Measurements from ENCODE around the gene DNM3. TPM values are rescaled to one million over a fixed set of nuclear protein-coding genes. Genes with fewer than 3 reads are reported as not detected.
A peak's percentile ranks its signal among the peaks of the same experiment; 100 is the strongest.

DNM3 gene
- total RNA-seq, 2 donors from 2014 or later, result 4.7 to 4.9 TPM

DNA sequence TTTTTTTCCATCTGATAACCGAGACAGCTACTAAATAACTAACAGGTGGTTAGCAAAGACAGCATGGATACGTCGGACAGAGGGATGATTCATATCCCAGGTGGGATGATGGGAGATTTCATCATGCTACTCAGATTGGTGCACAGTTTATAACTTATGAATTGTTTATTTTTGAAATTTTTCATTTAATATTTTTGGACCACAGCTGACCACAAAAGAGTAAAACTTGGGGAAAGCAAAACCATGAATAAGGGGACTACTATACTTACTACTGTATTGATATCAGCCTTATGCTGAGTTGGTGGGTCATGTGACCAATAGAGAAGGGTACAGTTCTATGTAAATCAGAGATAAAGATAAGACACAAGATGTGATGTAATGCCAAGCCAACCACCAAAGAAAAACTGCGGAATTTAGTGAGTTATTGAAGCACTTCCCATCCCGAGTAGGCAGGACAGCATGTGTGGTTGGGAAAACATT is 331.1 kb downstream of the DNM3 start:
- intact Hi-C loops (cut with DNase I), result no loop called here
- DNase-seq (ENCODE audit: low spot score), result no peak

DNA sequence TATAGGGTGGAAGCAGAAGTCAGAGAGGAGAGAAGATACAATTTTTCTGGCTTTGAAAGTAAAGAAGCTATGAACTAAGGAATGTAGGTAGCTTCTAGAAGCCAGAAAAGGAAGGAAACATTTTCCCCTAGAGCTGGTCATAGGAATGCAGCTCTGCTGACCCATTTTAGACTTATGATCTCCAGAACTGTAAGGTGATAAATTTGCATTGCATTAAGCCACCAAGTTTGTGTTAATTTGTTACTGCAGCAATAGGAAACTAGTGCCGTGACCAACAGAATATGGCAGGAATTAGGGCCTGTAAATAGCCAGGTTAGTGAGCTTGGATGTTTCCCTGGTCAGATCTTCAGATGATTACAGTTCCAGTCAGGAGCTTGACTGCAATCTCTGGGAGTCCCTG is 334.9 kb downstream of the DNM3 start:
- no peak for DNase-seq (ENCODE audit: low spot score)
- intact Hi-C loops (cut with DNase I), result no loop called here

DNA sequence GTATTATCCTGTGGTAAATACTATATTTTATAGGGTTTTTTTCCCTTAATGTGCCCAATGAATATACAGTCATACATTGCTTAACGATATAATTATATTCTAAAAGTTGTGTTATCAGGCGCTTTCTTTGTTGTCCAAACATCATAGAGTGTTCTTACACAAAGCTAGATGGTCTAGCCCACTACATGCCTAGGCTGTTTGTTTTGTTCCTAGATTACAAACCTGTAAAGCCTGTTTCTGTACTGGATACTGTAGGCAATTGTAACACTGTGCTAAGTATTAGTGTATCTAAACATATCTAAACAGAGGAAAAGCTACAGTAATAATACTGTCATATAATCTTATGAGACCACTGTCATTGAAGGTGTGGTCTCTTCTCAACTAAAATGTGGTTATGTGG is 336.6 kb downstream of the DNM3 start:
- intact Hi-C loops (cut with DNase I), result no loop called here
- DNase-seq (ENCODE audit: low spot score), result no peak

DNA sequence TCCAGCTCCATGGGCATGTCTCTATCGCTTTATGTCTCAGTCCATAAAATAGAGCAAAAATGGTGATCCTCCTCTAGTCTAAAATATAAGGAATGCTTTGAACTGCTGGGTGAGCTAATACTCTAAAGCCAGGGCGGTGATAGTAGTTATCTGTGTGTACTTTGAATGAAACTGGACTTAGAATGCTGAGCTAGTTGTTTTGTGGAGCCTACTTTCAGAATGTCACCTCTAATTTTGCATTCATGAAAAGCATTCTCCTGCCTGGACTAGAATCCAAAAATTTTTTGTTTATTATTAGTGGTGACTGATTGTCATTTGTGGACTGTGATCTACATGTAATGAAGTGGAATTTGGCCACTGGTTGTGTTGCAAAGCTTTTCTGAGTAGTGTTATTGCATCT is 337.6 kb downstream of the DNM3 start:
- intact Hi-C loops (cut with DNase I), result no loop called here
- no peak for DNase-seq (ENCODE audit: low spot score)

DNA sequence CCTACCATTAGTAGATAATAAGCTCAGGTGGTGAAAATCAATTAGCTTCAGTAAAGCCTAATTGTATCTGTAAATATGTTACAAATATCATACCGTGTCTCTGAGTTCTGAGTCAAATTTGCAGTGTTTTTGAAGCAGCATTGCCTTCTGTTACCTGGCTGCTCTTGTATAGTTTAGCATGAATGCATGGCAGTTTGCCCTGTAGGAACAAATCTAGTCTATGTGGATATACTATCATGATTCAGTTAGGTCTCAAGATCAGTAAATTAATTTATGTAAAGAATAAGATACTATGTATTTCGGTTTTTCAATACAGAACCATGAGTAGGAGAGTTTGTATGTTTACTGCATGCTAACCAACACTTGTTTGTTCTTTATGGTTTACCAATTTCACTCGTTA is 338.6 kb downstream of the DNM3 start:
- DNase-seq (ENCODE audit: low spot score), result no peak
- intact Hi-C loops (cut with DNase I), result no loop called here

DNA sequence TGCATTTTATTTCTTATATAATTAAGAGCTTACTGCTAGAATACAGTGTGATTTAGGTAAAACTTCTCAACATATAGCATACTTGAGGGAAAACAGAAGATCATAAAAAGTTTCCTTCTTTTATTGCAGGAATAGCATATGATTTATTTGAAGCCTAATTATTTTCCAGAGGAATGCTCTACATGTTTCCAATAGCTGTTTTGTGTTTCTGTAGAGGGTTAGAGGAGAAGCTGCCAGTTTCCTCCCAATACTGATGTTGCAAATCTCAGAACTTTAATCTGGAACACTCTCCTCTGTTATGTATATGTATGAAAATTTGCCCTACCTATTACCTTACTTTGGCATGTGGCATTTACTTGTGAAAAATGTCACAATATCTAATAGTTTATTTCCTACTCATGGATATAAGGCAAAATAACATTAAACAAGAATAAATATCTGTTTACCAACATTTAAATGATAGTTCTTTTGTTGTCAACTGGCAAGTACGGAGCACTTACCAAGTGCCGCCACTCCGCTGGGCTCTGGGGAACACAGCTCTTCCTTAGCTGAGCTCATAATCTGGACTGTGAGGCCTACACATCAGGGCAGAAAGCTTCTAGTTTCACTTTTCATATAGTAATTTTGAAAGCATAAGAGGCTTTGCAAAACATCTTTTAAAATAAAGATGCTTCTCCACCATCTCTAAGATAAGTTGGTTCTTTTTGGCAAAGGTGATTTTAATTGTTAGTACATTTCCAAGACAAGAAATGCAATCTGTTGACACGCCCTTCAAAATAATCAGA is 339.4 kb downstream of the DNM3 start:
- intact Hi-C loops (cut with DNase I), result no loop called here
- peak; percentile 78 for DNase-seq (ENCODE audit: low spot score)

DNA sequence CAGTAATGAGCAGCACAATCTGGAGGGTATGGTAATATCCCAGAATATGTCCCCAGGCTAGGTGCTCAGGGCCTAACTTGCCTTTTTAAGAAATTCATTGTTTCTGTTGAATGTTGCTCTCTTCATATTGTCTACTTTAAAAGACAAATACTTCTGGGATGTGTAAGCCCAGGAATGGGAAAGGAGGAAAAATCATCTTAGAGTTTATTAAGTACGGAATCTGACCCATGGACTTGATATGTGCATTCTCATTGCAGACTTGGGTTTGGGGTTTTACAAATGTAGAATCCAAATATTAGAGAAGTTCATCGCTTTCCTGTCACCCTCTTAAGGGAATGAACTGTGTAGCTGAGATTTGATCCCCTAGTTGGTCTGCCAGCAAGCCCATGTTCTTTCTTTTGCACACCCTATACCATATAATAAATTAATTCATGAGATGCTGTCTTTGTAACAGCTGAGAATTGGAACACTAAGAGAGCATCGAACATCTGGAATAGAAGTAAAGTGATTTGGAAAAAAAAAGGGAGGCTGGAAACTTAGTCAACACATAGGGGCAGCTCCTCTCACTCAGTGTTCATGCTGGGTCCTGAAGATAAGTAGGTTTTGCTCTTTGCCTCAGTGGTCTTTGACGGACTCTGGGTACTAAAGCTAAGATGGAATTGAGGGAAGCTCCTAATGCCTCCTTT is 343.4 kb downstream of the DNM3 start:
- no peak for DNase-seq (ENCODE audit: low spot score)
- intact Hi-C loops (cut with DNase I), result no loop called here

DNA sequence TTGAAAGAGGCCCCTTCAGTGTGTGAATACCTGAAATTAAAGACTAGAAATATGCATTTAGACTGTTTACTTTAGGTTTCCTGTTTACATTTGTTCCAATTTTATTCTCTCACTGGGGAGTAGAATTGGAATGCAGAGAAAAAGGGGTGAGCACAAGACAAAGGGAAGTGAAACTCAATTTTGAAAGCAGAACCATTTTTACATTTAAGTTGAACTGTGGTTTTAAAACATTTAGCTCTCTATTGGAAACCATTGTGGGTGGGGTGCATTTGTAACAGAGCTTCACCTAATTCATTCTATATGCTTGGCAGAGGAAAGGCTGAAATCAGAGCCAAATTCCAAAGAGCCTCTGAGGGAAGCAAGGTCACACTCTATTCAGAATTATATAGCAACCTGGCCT is 343.9 kb downstream of the DNM3 start:
- intact Hi-C loops (cut with DNase I), result no loop called here
- DNase-seq (ENCODE audit: low spot score), result no peak

DNA sequence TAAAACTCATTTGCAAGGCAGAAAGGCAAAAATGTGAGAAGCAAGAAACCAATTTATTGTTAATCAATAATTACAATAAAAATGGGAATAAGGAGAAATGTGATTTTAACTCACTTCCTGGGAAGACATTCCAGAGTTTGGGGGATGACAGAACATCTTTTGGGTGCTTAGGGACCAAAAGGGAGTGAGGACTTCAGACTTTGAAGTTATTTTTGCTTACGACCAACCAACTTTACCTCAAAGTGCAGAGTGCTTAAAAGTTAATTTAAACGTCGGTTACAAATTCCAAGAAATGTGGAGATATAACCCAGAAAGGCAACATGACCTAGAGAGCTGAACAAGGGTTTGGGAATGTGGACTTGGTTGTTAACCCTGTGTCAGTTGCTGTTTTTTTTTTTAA is 344.7 kb downstream of the DNM3 start:
- intact Hi-C loops (cut with DNase I), result no loop called here
- no peak for DNase-seq (ENCODE audit: low spot score)

DNA sequence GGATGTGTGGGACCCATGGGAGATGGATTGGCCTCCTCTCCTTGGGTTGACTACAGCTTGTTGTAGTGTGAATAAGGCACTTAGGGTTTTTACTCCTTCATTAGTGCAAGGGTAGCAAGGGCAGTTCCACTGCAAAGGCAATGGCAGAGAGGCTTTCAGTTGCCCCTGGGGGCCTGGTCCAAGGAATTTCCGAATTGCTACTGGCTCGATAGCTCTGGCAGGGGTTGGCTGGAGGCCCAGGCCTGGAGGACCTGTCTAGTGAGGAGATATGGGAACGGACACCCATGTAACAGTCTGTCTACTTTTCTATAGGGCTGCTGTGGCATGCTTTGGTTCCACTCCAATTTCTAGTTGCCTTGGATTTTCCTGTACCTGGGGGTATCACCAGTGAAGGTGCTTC is 360.3 kb downstream of the DNM3 start:
- intact Hi-C loops (cut with DNase I), result no loop called here
- DNase-seq (ENCODE audit: low spot score), result no peak

DNA sequence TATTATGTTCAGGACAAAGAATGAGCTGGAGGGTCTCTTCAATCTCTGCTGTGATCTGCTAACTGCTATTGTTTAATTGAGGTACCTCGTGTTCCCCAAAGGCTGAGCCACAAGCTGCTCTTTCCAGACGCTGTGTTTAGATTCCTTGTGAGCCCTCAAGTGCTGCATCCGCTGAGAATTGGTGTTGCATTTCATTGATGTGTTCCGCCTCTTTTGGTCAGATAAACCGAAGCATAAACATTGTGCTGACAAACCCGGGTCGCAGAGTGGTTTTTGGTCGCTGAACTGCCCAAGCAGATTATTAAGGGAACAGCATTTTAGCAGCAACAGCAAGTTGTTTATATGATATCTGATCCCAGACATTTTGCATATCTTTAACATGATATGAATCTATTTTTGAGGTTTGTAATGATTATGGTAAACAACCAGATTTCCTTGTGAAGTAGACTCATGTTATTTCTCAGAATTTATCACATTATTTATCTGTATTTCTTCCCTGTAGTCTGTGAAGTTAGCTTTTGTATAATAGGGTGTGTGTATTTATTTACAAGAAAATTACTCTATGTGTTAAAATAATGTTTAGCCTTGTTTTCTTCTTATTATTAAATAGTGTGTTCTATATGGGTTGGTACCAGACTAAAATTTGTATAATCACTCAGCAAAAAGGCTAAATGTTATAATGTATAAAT is 362.0 kb downstream of the DNM3 start:
- no peak for DNase-seq (ENCODE audit: low spot score)

DNA sequence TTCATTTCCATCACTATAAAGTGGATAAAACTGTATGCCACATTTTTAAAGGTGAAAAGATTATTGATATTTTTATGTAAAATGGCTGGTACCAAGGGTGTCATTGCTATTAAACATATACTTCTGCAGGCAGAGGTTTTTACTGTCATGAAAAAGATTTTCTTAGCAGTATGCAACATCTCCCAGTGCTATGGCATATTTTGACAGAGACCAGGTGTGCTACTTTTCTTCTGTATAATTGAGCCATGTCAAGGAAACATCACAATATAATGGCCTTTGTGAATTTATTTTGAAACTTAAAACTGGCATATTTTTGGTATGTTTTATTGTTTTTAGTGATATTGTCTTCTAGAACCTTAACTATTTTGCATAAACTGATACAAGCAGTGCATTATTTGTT is 362.6 kb downstream of the DNM3 start:
- intact Hi-C loops (cut with DNase I), result no loop called here
- no peak for DNase-seq (ENCODE audit: low spot score)

More for the DNA sequence above, 362.0 kb downstream of the DNM3 start:
- intact Hi-C loops (cut with DNase I), result no loop called here

DNA sequence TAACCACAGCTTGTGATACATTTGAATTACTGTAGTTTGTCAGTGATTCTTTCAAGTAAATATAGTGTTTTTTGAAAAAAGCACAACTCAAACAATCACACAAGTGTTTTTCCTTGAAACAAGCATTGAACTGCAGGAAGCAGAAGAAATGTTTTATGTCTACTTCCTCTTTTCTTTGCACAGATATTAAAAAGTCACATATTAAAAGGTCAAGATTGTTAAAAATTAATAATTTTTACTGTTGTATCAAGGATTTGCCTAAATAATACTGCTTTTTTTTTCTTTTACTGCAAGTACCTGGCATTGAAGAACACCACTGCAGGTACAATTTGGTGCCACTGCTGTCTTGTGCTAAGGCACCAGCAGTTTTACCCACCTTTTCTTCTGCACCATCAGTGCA is 365.0 kb downstream of the DNM3 start:
- DNase-seq (ENCODE audit: low spot score), result no peak
- intact Hi-C loops (cut with DNase I), result no loop called here

DNA sequence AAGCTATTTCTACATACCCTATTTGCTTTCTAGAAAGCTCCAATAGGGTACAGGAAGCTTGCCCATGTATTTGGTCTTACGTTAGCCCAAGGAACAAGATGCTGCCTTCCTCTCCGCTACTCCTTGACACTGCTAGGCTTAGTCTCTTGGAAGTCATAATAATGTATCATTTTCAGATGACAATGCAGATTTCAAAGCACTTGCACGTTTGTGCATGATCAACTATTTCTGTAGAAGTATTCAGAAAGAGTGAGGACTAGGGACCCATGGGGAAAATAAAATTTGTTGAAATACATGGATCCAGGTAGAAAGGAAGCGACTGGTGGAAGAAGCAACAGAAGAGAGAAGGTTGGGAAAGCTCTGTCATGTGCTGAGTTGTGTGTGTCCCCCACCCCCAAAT is 367.3 kb downstream of the DNM3 start:
- intact Hi-C loops (cut with DNase I), result no loop called here
- DNase-seq (ENCODE audit: low spot score), result no peak

DNA sequence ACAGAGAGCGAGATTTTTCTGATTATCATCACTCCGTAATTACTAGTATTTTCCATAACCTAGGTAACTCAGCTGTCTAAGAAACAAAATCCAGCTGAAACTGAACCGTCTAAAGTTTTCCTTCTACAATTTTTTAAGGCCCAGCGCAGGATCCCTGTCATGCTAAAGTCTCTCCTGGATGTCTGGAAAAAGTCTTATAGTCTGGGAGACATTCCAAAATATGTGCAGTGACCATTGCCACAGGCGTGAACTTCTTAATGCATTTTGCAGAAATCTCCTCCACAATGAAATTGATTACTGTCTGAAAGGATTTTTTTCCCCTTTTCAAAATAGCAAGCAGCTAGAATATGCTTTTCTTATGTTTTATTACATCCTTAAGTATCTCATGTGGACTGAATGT is 369.9 kb downstream of the DNM3 start:
- no peak for DNase-seq (ENCODE audit: low spot score)
- intact Hi-C loops (cut with DNase I), result no loop called here

DNA sequence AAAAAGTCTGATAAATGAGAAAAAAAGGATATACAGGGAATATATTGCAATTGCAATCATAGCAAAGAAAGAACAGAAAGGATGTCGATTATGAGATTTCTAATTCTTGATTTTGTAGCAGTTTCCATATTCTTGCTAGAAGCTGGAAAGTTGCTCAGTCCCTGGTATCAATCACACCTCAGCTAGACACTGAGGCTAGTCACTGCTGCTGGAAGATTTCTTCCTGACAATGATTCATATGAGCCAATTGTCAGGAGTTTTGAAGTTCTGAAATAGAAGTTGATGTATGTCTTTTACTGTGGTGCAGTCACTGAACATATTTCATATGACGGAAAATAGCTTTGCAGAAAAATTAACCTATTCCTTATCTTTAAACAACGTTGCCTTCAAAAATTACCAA is 370.8 kb downstream of the DNM3 start:
- DNase-seq (ENCODE audit: low spot score), result no peak
- intact Hi-C loops (cut with DNase I), result no loop called here

DNA sequence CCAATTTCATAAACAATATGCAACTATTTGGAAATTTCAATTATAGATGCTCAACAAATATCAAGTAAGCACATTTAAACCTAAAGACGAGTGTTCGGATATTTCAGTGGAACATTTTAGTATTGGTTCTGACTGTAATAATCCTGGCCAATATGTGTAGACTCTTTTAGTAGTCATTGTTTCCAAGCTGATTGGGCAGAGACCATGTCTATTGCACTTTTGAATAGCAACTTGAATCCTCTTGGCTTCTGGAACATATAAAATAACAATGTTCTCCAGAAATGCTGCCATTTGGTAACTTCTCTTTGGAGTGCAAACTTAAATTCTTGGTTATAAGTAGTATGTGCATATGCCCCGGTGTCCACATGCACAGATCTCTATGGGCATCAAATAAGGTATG is 373.7 kb downstream of the DNM3 start:
- DNase-seq (ENCODE audit: low spot score), result no peak
- intact Hi-C loops (cut with DNase I), result no loop called here

DNA sequence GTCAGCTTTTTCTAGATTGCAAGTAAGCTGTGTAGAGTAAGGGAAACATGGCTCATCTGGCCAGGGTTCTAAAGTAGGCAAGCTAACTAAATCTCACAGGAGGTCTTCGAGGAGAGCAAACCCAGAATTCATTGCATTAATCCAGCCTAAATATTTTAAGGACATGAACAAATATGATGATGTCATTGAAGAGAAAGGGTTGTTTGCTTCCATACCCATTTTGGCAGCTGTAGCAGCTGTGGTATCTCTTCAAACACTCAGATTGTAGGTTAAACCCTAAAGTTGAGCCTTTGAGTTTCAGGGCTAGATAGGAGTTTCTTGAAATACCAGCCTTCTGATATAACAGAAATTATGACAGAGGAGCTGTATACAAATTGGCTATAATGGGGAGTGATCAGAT is 378.7 kb downstream of the DNM3 start:
- intact Hi-C loops (cut with DNase I), result no loop called here
- DNase-seq (ENCODE audit: low spot score), result no peak

DNA sequence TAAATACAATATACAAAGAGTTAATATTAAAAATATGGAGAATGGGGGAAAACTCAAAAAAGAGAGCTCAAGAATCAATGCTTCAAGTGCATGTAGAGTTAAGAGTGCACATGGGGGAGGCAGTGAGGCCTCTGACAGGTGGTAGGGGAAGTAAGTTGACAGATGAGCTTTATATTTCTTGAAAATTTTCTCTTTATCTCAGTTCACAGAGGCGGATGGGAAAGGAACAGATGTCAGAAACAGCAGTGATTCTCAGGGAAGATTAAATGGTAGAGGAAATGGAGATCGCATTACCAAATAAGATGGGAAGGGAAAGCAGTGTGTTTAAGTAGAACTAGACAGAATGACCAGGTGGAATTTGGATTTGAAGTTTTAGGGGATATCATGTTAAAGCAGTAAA is 379.1 kb downstream of the DNM3 start:
- no peak for DNase-seq (ENCODE audit: low spot score)
- intact Hi-C loops (cut with DNase I), result no loop called here

DNA sequence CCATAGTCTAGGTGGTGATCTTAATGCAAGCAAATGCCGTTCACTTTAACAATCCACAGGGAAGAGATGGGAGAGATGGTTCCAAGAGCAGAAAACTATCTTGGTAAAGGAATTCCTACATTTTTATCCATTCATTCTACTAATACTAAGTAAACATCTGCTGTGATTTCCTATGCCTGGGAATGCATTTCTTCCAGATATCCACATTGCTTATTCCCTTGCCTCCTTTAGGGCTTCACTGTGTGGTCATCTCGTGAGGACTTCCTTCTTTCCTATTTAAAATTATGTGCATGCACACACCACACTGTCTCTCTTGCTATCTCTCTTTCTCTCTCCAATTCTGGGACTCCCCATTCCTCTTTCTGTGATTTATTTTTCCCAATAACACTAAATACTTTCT is 380.1 kb downstream of the DNM3 start:
- intact Hi-C loops (cut with DNase I), result no loop called here
- no peak for DNase-seq (ENCODE audit: low spot score)

DNA sequence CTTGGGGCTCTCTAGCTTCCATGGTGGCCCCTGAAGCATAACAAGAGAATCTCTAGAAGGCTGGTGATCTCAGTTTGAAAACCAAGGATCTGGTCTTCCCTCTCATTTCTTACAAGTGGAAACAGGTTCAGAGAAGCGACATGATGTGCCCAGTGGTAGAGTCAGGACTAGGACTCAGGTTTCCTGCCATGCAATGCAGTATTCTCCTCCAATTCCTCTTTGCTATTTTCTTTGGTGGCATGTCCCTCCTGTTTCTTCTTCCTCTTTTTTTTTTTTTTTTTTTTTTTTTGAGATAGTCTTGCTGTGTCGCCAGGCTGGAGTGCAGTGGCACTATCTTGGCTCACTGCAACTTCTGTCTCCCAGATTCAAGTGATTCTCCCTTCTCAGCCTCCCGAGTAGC is 383.6 kb downstream of the DNM3 start:
- intact Hi-C loops (cut with DNase I), result no loop called here
- no peak for DNase-seq (ENCODE audit: low spot score)
